Breast epithelium (tissue), 3 donors: ENCODE results near the gene OR2A14.

Experiments used
- POLR2A ChIP-seq: fragments of 450-650 bp; IDR thresholded peaks from one replicate; pipeline ENCODE4 v1.6.1; 2016; ENCODE audit warnings: antibody characterized with exemption, mild to moderate bottlenecking, moderate library complexity
- POLR2AphosphoS5 ChIP-seq, 3 donors: sonication (generic); formaldehyde crosslinking; IDR thresholded peaks; one replicate each; pipeline ENCODE4 v1.6.1; 2017; ENCODE audit warnings: antibody characterized with exemption in 3 of 3
- TF ChIP-seq, protein P1 (sequence below), 3 donors: fragments of 450-650 bp; IDR thresholded peaks; one replicate each; pipeline ENCODE4 v1.5.1; 2016 to 2017; ENCODE audit warnings: antibody characterized with exemption in 3 of 3, mild to moderate bottlenecking in 3 of 3, moderate library complexity in 3 of 3

DNA sequence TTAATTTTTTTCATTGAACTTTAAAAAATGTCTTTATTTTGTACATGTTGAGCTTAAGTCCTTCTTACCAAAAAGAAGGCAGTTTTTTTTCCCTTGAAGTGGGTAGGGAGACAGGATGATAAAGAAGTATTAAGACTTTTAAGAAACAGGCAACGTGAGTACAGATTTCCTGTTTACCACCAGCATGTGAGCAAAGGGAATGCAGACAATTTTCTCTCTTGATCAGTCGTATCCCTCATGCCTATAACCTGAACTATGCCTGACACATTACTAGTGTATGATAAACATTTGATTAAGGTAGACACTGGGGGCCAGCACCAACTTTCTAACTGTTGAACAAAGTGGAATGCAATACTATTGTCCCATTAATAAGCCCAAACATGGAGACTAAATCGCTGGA is 22.4 kb upstream of the OR2A14 start:
- TF ChIP-seq POLR2A: no peak
- TF ChIP-seq, protein P1, sequence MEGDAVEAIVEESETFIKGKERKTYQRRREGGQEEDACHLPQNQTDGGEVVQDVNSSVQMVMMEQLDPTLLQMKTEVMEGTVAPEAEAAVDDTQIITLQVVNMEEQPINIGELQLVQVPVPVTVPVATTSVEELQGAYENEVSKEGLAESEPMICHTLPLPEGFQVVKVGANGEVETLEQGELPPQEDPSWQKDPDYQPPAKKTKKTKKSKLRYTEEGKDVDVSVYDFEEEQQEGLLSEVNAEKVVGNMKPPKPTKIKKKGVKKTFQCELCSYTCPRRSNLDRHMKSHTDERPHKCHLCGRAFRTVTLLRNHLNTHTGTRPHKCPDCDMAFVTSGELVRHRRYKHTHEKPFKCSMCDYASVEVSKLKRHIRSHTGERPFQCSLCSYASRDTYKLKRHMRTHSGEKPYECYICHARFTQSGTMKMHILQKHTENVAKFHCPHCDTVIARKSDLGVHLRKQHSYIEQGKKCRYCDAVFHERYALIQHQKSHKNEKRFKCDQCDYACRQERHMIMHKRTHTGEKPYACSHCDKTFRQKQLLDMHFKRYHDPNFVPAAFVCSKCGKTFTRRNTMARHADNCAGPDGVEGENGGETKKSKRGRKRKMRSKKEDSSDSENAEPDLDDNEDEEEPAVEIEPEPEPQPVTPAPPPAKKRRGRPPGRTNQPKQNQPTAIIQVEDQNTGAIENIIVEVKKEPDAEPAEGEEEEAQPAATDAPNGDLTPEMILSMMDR (IDR thresholded peaks at IDR 0.05): no peak
- no peak for TF ChIP-seq POLR2AphosphoS5 (IDR thresholded peaks at IDR 0.05)
